ENCODE measurements around the gene SYT17. TPM values are rescaled to one million over a fixed set of nuclear protein-coding genes. Genes with fewer than 3 reads are reported as not detected.

SYT17 gene
- total RNA-seq, 6 experiments from 2014 or later: not detected

DNA sequence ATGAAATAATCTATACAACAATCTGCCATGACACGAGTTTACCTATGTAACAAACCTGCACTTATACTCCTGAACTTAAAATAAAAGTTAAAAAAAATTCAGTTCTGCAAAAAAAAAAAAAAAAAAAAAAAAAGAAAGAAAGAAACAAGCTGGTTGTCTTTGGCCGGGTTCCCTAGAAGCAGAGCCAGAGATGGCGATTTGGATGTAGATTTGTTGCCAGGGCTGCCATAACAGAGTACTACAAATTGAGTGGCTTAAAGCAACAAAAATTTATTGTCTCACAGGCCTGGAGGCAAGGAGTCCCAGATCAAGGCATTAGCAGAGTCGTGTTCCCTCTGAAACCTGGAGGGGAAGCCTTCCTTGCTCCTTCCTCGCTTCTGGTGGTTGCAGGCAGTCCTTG is 20.4 kb downstream of the SYT17 start:
- H3K36me3 Mint-ChIP-seq (ENCODE audit: low read depth): no peaks in the 10 kb centered on the region
- no peak for DNase-seq
- H3K4me1 Mint-ChIP-seq (ENCODE audit: low read depth): peaks cover 10% of the 10 kb centered on the region
- peaks cover 6% of the 10 kb centered on the region for H3K27me3 Mint-ChIP-seq (ENCODE audit: insufficient read depth)
- H3K4me3 Mint-ChIP-seq: no peak overlapping the region
- H3K27ac Mint-ChIP-seq: no peak overlapping the region
- H3K9me3 Mint-ChIP-seq: no peaks in the 10 kb centered on the region
- TF ChIP-seq, protein P1, sequence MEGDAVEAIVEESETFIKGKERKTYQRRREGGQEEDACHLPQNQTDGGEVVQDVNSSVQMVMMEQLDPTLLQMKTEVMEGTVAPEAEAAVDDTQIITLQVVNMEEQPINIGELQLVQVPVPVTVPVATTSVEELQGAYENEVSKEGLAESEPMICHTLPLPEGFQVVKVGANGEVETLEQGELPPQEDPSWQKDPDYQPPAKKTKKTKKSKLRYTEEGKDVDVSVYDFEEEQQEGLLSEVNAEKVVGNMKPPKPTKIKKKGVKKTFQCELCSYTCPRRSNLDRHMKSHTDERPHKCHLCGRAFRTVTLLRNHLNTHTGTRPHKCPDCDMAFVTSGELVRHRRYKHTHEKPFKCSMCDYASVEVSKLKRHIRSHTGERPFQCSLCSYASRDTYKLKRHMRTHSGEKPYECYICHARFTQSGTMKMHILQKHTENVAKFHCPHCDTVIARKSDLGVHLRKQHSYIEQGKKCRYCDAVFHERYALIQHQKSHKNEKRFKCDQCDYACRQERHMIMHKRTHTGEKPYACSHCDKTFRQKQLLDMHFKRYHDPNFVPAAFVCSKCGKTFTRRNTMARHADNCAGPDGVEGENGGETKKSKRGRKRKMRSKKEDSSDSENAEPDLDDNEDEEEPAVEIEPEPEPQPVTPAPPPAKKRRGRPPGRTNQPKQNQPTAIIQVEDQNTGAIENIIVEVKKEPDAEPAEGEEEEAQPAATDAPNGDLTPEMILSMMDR (IDR thresholded peaks at IDR 0.05): no peak

DNA sequence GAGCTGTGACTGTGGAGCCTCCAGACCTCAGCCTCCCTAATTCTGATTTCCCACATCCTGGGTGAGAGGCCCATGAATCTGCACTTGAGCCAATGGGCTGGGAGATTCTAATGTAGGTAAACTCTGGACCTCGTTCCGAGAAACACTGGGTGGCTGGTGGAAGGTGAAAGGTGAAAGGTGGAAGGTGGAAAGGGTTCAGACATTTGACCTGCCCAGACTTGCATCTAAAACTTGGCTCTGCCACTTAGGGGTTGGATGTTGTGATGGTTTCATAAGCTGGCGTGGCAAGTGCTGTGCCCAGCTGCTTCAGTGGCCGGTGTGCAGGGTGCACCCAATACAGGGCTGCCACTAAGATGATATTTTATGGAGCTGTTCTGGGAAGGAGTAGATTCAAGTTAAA is 24.8 kb downstream of the SYT17 start:
- H3K4me3 Mint-ChIP-seq: no peak overlapping the region
- no peak overlapping the region for H3K27ac Mint-ChIP-seq

DNA sequence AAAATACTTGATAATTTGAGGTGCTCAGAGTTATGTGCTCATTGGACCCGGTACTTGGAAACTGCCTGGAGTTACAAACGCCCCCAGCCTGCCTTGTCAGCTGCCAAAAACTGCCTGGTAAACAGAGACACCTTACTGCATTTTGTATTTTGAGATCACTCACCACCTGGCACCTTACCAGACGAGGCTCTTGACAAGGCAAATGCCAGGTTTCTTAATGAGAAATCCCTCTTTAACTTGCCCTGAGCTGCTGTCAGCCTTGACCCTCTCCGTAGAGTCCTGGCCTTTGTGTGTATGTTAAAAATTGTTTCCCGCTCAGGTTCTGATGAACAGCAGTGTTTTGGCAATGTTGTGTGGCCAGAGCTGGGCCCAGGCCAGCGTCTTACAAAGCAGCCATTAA is 28.8 kb downstream of the SYT17 start:
- TF ChIP-seq, protein P1 (IDR thresholded peaks at IDR 0.05): no peak
- no peaks in the 10 kb centered on the region for H3K4me1 Mint-ChIP-seq (ENCODE audit: low read depth)
- H3K36me3 Mint-ChIP-seq (ENCODE audit: low read depth): no peaks in the 10 kb centered on the region
- H3K4me3 Mint-ChIP-seq: no peak overlapping the region
- DNase-seq: no peak
- H3K9me3 Mint-ChIP-seq: no peaks in the 10 kb centered on the region
- H3K27me3 Mint-ChIP-seq (ENCODE audit: insufficient read depth): peaks cover 11% of the 10 kb centered on the region
- no peak overlapping the region for H3K27ac Mint-ChIP-seq

More for the DNA sequence above, 24.8 kb downstream of the SYT17 start:
- no peaks in the 10 kb centered on the region for H3K36me3 Mint-ChIP-seq (ENCODE audit: low read depth)
- DNase-seq: no peak
- no peaks in the 10 kb centered on the region for H3K9me3 Mint-ChIP-seq
- H3K4me1 Mint-ChIP-seq (ENCODE audit: low read depth): peaks cover 10% of the 10 kb centered on the region
- H3K27me3 Mint-ChIP-seq (ENCODE audit: insufficient read depth): peaks cover 10% of the 10 kb centered on the region
- TF ChIP-seq, protein P1 (IDR thresholded peaks at IDR 0.05): no peak

DNA sequence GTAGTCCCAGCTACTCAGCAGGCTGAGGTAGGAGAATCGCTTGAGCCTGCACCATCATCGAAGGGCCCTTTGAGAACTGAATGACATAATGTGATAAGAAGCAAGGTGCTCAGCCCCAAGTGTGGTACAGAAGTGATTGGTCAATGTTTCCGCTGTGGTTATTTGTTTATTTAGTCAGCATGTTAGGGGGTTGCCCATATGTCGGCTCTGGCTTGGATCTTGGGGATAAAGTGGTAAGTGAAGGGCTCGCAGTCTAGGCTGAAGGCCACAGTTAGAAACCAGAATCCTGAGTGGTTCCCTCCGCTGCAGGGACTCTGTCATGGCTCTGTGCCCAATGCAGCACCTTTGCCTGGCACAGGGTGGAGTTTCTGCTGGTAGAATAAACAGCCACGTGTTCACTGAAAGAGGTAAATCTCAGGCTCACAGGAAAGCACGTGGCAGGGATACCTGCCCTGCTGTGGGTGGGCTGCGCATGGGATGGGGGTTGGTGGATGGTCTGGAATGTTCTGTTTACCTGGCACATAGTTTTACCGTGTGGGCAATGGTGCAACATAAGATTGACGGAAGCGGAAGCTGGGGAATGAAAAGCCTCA is 35.4 kb downstream of the SYT17 start:
- Mint-ChIP-seq H3K9me3 (no peaks in the 10 kb centered on the region), H3K4me1 (ENCODE audit: low read depth) (no peaks in the 10 kb centered on the region), H3K4me3 (no peak overlapping the region), H3K27me3 (ENCODE audit: insufficient read depth) (peaks cover 11% of the 10 kb centered on the region), H3K27ac (no peak overlapping the region), H3K36me3 (ENCODE audit: low read depth) (no peaks in the 10 kb centered on the region)
- DNase-seq: no peak
- TF ChIP-seq, protein P1 (IDR thresholded peaks at IDR 0.05): no peak

DNA sequence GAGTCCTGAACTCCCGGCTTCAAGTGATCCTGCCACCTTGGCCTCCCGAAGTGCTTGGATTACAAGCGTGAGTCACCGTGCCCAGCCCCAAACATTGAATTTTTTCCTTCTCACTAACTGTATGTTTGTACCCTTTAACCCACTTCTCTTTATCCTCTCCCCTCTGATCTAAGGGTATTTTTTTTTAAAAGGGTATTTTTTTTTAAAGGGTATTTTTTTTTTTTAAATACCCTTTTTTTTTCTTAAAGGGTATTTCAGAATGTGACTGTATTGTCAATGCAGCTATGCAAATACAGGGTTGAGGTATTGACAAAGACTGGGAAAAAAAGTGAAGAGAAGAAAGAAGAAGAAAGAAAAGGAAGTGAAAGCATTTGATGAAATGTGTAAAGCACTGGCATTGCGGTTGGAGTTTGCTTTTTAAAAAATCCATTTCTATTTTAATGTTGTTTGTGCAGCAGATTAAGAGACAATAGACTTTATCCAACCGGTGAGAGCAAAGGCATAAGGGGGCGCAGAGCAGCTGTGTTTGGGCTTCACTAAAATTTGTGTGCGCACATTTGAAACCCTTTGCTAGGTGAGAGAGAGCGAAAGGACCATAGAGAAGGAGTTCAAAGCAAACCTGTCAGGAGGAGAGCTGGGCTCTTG is 42.4 kb downstream of the SYT17 start:
- H3K4me3 Mint-ChIP-seq: no peak overlapping the region
- H3K4me1 Mint-ChIP-seq (ENCODE audit: low read depth): peaks cover 11% of the 10 kb centered on the region
- TF ChIP-seq, protein P1 (IDR thresholded peaks at IDR 0.05): no peak
- H3K9me3 Mint-ChIP-seq: peaks cover 9% of the 10 kb centered on the region; the same call in 1 of the 2 replicates
- H3K27ac Mint-ChIP-seq: no peak overlapping the region
- DNase-seq: peak; percentile 2
- peaks cover 9% of the 10 kb centered on the region for H3K27me3 Mint-ChIP-seq (ENCODE audit: insufficient read depth)
- no peaks in the 10 kb centered on the region for H3K36me3 Mint-ChIP-seq (ENCODE audit: low read depth)
